GM19397 (cell line): Measurements from ENCODE around the gene ILK.

ENCODE experiments used
- ATAC-seq: cut with Tn5 transposase; IDR thresholded peaks from one replicate; pipeline ENCODE4 v1.9.1; 2021; ENCODE audit warnings: mild to moderate bottlenecking, moderate library complexity; ENCODE audit not compliant: unreplicated experiment

Gene ILK

DNA sequence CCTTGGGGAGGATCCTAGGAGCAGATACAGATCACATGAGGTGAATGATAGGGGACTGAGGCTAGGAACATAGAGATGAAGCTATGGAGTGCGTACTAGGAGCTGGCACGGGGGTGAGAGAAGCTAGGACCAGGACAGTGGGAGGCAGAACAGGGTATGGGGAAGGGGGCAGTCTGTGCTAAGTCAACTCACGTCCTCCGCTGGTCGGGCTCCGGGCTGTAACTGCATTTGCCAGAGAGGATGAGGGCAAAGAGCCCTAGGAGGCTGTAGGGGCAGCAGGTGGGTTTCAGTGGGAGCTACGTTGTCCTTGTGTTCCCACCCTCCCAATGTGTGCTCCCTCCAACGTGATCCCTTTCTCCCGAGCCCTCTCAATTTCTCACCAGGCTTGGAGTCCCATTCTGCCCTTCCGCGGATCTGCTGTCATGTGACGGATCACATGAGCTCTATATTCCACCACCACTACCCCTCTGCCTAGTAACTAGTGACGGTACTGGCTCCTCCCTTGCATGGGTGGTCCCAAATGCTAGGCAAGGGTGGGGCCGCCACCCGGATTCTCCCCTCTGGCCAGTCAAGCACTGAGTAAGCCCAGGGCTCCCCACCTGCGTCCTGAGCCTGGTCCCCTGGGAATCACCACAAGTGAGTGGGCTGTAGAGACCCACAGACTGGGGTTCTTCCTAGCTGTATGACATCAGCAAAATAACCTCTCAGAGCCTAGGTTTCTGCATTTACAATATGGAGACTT, 15.6 kb downstream of the ILK start, which contains the start of gene TPP1:
TPP1 (minus strand) TSS at position 419 of the 742 bp plus-strand sequence; CDS start at position 397, 22 bp downstream.
- peak; percentile 99 for ATAC-seq

DNA sequence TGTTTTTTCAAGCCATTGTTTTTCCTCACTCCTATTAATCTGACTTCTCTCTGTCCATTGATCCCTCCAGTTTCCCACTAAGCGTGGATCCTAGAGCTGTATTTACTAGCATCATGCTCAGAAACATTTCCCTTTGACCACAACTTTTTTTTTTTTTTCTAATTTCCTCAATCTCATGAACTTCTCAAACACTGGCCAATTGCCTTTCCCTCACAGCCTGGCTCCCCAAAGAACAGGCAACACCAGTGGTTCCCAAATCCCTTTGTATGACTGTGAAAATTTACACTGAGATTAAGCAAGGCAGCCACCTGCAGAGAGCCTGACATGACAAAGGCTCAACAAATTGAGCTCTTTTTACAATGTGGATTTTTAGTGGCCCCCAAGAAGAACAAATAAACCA, 17.1 kb downstream of the ILK start:
- no peak for ATAC-seq

DNA sequence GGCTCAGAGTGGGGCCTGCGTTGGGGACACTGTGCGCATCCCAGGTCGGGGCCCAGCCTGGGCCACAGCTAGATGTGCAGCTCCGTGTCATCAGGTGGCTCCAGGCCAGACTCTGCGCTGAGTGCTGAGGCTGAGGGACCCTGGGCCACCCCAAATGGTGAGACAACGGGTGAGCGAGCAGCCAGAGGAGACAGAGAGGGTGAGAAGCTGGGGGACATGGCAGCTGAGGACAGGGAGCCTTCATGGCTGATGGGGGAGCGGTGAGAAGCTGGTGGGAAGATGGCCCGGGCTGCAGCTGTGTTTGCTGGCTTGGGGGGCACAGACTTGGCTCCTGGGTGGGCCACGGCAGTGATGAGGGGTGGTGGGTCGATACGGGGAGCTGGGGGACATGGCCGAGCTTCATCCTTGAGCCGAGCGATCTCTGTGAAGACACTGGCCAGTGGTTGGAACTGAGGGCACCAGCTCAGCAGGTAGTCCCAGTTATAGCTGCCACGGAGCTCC, 18.2 kb downstream of the ILK start:
- no peak for ATAC-seq

DNA sequence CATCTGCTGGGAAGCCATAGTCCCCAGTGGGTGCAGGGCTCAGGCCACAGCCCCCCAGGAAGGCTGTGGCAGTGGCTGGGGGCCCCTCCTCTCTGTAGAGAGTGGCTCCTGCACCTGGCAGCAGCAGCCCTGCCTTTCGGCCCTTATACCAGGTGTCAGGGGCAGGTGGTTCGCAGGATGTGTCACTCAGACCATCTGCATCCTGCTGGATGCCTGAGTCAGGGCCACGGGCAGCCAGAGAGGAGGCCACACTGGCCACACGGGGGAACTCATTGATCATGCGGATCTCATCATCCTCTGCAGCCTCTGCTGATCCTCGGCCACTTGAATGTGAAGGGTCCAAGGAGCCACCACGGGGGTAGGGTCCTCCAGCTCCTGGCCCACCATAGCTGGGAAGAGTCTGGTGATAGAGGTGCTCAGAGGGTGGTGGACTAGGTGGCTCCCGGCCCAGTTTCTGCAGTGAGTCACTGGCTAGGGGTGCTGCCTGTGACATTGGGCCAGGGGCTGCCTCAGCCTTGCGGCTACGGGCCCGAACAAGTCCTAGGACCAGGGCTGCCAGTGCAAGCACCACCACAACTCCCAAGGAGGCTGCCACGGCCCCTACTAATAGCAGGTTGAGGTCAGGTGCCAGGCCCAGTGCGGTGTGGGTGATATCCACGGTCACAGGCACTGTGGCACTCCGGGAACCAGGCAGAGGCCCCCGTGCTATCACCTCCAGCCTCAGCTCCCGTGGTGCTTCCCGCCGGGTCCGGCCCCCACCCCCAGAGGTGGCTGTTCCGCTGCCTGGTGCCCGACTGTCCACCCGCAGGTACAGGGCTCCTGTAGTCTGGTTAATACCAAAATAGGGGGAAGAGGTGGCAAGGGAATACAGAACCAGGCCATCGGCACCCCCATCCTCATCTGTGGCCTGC, 18.9 kb downstream of the ILK start:
- ATAC-seq, result no peak

DNA sequence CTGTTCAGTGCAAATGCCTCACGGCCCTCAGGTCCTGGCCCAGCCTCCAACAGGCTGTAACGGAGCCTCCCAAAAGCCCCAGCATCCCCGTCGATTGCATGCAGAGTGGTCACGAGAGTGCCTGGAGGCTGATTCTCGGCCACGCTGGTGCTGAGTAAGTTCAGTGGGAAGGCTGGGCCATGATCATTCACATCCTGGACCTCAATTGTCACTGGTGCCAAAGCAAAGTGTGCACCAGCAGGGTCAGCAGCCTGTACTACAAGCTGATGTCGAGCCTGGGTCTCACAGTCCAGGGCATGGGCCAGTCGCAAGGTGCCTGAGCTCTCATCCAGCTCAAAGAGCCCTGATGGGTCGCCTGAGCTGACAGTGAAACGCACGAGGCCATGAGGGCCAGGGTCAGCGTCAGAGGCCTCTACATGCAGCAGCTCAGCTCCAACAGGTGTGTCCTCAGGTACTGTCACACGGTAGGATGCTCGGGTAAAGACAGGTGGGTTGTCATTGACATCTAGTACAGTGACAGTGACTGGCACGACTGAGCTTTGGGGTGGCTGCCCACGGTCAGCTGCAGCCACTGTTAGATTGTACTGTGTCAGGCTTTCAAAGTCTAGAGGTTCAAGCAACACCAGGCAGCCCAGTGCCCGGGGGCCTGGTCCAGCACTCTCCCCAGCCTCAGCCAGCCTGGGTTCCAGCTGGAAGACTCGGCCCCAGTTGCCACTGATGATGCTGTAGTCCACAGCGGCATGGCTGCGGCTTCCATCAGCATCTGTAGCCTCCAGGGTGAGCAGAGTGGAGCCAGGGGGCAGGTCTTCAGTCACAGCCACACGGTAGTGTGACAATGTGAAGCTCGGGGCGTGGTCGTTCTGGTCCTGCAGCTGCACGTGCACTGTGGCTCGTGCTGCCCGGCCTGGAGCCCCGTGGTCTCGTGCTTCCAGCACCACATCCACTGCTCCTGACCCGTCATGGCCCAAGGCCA, 20.1 kb downstream of the ILK start:
- ATAC-seq, result no peak

DNA sequence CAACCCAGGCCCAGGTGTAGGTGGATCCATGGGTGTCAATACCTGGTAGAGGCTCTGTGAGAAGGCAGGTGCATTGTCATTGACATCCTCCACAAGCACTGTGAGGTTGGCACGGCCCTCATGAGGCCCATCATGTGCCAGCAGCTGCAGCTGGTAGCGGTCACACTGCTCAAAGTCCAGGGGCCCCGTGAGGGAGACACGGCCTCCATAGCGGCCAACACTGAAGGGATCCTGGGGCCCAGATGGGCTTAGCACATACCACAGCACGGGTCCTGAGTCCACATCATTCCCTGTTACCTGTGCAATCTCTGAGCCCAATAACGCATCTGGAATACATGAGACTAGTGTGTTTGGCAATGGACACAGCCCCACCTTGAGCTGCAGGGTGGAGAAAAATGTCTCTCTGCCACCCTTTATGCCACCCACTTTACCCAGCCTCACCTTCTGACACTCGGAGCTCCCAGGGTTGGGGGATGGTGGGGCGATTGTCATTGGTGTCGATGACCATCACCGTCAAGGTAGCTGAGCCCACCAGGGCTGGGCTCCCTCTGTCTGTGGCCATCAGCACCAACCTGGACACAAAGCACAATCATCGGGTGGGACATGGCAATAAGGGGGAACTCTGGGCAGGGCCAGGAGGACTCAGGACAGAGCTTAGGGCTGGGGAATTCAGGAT, 21.7 kb downstream of the ILK start:
- ATAC-seq, result no peak

DNA sequence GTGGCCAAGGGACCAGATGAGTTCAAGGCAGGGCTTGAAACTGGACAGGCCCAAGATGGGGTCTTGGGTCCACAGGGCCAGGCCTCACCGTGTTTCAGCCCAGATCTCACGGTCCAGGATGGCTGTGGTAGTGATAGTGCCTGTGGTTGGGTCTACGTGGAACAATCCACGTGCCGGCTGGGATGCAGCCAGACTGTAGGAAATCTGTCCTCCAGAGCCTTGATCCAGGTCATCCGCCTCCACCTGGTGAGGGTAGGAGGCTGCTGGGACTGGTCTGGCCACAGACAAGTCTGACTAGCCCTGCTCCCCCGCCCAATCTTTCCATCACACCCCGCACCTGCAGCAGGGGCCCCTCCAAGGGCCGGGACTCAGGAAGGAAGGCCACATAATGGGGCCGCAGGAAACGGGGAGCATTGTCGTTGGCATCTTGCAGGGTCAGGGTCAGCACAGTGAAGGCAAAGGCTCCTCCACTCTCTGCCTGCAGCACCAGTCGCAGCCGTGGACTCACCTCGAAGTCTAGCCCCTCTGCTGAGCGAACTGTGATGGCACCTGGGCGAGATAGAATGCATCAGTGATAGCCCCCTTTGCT, 22.4 kb downstream of the ILK start:
- ATAC-seq, result no peak

DNA sequence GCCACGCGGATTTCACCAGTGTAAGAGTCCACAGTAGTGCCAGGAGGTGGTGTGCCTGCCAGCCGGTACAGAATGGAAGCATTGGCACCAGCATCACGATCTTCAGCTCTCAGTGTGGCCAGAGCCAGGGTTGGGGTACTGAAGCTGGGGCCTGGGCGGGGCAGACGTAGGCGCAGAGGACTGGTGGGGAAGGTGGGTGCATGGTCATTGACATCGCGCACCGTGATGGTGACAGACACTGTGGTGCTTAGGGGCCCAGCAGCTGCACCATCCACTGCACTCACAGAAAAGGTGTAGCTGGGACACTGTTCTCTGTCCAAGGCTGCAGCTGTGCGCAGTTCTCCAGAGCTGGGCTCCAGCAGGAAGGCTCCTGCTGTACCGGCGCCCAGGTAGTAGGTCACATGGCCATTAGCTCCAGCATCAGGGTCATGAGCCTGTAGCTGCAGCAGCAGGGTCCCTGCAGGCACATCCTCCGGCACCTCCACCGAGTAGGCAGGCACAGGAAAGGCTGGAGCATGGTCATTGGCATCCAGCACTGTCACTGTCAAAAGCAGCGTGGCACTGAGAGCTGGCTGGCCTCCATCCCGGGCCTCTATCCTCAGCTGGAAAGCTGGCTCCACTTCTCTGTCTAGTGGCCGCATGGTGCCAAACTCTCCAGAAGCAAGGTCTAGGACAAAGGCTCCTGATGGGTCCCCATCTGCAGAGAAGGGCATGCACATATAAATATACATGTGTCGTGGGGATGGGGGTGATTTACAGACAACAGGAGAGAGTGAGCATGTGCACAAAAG, 23.6 kb downstream of the ILK start:
- ATAC-seq, result peak; percentile 11

DNA sequence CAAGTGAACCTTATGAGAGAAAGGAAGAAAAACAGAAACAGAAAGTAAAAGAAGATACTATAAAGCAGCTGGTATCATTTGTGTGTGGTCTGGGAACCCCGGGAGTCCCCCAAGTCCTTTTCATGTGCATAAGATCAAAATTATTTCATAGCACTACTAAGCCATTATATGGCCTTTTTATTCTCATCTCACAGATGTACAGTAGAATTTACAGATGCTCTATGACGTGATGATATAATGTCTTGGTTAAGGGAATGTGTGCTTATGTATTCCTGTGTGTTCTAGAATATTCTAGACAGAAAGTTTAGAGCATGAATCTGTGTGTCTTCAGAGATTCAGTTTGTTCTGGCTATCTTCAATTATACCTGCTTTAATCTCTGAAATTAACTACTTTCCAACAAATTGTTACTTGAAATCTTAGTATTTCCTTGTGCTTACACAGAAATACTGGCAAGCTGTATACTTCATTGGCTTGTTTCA, 24.2 kb downstream of the ILK start:
- peak; percentile 63 for ATAC-seq

DNA sequence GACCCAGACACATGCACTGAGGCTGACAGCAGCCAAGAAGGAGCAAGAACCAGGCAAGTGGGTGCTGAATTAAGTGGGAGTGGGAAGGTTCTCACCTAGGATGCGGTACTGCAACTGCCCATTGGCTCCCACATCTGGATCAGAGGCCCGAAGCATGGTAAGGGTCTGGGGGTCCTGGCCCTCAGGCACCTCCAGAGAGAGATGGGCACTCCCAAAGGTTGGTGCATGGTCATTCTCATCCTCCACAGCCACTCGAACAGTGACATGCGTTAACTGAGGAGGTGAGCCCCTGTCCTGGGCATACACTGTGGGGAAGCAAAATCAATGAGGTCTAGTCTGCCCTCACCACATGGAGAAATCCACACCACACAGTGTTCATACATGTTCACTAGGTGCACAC, 25.0 kb downstream of the ILK start:
- ATAC-seq, result no peak

DNA sequence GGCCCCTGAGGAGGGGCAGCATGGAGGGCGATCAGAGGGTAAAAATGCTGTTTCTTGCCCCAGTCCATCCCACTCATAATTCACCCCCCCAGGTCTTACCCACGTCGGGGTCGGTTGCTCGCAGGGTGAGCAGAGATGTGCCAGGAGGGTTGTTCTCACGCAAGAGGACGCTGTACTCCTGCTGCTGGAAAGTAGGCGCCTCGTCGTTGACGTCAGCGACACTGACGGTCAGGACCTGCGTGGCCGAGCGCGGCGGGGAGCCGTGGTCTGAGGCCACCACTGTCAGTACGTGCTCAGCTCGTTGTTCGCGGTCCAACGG, 26.0 kb downstream of the ILK start:
- no peak for ATAC-seq

DNA sequence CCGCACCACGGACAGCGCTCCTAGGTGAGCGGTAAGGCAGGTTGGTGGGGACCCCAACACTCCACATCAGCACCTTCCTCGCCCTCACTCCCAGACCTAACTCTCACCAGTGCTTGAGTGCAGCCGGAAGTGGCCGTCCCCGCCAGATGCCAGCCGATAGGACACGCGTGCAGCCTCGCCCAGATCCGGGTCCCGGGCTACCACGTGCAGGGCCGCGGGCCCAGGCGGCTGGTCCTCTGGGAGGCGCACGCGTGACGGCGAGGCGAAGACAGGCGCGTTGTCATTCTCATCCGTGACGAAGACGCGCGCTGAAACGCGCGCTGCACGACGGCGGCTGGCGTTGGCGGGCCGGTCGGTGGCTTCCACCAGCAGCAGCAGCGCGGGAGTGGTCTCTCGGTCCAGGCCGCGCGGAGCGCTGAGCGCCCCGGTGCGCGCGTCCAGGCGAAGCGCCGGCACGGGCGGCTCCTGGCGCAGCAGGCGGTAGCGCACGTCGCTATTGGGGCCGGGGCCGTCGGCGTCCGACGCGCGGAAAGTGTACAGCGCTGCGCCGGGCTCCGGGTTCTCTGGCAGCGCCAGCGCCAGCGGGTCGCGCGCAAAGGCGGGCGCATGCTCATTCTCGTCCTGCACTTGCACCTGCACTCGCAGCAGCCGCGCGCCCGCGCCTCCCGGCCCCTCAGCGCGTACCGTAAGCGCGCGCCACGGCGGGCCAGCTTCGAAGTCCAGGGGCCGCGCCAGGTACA, 26.5 kb downstream of the ILK start:
- ATAC-seq, result no peak

DNA sequence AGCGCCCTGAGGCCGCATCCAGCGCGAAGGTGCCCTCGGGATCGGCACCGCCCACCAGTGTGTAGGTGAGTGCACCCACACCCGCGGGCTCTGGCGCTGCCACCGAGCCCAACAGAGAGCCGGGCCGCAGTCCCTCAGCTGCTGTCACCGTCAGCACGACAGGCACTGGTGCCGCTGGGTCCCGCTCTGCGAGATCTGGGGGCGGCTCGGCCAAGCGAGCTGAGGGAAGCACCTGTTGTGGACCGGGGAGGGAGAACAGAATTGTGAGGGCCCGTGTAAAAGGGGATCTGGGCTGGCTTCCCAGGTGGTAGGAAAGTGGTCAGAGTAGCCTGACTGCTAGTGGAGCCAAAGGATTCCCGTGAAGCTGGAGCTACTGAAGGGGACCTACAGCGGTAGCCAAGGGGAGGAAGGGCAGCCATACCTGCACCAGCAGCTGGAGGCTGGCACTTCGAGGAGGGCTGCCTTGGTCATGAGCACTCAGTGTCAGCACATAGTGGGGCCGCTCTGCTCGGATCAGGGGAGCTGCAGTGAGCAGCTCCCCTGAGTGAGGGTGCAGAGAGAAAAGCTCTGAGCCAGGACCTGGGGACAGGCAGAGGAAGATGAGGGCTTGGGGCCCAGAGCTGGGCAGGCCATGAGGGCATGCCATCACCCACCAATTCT, 27.2 kb downstream of the ILK start:
- ATAC-seq, result no peak

DNA sequence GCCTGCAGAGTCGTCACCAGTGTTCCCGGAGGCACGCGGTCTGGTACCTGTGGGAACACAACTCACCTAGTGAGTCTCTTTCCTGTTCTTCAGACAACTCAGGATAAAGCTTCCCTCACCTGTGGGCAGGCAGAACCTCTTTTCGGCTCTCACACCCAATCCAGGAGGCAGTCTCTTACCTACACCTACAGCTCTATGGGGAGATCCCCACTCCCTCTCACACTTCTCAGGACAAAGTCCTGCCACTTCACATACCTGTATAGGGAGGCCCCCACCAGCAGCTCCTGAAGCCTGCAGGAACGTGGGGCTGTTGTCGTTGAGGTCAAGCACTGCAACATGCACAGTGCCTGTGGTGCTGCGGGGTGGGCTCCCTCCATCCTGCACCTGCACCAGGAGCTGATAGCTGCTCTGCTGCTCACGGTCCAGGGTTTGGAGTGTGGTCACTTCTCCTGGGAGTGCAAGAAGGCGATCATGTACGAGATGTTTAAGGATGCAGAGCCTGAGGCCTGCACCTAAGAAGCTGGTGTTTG, 27.9 kb downstream of the ILK start:
- no peak for ATAC-seq

DNA sequence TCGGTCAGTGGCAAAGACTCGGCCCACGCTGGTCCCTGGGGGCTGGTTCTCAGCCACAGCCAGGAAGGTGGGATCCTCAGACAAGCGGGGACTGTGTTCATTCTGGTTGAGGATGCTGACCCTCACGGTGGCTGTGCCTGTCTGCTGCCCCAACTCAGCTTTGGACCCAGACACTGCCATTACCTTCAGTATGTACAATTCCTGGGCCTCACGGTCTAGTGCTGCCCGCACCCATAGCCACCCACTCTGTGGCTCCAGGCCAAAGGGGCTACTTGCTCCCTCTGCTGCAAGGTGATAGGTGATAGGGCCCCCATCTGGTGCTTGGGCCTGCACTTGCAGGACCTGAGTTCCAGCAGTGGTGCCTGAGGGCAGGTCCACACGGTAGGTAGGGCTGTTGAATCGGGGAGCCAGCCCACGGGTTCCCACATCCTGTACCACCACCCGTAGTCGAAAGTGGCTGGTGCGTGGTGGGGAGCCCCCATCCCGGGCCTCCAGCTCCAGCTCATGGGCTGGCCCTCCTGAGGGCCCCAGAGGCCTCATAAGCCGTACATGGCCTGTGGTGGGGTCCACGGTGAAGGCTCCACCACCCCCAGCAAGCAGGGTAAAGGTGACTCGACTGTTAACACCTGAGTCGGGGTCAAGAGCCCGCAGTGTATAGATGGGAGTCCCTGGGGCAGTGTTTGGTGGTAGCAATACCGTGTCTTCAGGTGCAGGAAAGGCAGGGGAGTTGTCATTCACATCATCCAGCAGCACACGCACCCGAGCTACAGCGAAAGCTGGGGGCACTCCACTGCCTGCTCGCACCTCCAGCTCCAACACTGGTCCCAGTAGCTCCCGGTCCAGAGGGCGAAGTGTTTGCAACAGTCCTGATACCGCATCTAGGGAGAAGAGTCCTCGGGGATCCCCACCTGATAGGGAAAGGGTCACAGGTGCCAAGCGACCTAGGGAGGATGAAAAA, 28.8 kb downstream of the ILK start:
- ATAC-seq, result no peak
